Measurements from ENCODE around the gene TMEM223.
A peak's percentile ranks its signal among the peaks of the same experiment; 100 is the strongest.

TMEM223 gene

DNA sequence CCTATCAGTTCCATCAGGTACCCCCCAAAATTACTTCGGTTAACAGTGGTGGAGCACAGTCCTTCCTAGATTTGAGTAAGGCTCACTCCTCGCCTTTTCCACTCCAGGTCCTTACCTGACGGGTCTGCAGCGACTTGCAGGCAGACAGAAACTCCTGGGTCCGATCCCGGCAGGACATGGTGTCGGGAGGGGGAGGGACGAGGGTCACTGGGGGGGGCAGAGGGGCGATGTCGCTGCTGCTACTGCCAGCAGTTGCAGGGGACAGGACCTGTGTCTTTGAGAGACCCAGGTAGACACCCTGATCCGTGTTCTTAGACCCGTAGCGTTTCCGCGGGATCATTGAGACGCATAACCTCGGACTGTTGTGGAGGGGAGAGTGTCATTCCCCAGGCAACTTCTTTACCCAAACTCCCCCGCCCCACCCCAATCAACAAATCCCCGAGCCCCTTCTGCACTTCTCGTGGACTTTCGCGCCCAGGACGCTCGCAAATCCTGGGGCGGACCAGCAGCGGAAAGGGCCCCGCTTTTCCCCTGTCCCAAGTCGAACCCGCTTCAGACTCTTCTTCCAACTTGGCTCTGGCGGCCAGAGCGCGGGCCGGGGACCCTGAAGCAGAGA is 39.2 kb upstream of the TMEM223 start (continued):
- TF ChIP-seq, protein P1, sequence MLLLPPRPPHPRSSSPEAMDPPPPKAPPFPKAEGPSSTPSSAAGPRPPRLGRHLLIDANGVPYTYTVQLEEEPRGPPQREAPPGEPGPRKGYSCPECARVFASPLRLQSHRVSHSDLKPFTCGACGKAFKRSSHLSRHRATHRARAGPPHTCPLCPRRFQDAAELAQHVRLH (tag by site-specific recombination; IDR thresholded peaks at IDR 0.05), result peak; percentile 73; the same call in 1 of the 2 replicates
- TF ChIP-seq ZNF501 (tag by site-specific recombination; IDR thresholded peaks at IDR 0.05), result no peak
- TF ChIP-seq, protein P2, sequence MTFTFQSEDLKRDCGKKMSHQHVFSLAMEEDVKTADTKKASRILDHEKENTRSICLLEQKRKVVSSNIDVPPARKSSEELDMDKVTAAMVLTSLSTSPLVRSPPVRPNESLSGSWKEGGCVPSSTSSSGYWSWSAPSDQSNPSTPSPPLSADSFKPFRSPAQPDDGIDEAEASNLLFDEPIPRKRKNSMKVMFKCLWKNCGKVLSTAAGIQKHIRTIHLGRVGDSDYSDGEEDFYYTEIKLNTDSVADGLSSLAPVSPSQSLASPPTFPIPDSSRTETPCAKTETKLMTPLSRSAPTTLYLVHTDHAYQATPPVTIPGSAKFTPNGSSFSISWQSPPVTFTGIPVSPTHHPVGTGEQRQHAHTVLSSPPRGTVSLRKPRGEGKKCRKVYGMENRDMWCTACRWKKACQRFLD (tag by site-specific recombination; IDR thresholded peaks at IDR 0.05), result no peak
- no peak for TF ChIP-seq ZNF223 (tag by site-specific recombination; IDR thresholded peaks at IDR 0.05)
- TF ChIP-seq, protein P3, sequence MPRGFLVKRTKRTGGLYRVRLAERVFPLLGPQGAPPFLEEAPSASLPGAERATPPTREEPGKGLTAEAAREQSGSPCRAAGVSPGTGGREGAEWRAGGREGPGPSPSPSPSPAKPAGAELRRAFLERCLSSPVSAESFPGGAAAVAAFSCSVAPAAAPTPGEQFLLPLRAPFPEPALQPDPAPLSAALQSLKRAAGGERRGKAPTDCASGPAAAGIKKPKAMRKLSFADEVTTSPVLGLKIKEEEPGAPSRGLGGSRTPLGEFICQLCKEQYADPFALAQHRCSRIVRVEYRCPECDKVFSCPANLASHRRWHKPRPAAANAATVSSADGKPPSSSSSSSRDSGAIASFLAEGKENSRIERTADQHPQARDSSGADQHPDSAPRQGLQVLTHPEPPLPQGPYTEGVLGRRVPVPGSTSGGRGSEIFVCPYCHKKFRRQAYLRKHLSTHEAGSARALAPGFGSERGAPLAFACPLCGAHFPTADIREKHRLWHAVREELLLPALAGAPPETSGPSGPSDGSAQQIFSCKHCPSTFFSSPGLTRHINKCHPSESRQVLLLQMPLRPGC (tag by site-specific recombination; IDR thresholded peaks at IDR 0.05), result no peak
- TF ChIP-seq ZNF610 (tag by site-specific recombination; IDR thresholded peaks at IDR 0.05; ENCODE audit: borderline replicate concordance), result no peak
- no peak for TF ChIP-seq ZNF549 (tag by site-specific recombination; IDR thresholded peaks at IDR 0.05)
- TF ChIP-seq, protein P4, sequence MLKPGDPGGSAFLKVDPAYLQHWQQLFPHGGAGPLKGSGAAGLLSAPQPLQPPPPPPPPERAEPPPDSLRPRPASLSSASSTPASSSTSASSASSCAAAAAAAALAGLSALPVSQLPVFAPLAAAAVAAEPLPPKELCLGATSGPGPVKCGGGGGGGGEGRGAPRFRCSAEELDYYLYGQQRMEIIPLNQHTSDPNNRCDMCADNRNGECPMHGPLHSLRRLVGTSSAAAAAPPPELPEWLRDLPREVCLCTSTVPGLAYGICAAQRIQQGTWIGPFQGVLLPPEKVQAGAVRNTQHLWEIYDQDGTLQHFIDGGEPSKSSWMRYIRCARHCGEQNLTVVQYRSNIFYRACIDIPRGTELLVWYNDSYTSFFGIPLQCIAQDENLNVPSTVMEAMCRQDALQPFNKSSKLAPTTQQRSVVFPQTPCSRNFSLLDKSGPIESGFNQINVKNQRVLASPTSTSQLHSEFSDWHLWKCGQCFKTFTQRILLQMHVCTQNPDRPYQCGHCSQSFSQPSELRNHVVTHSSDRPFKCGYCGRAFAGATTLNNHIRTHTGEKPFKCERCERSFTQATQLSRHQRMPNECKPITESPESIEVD (tag by site-specific recombination; IDR thresholded peaks at IDR 0.05), result no peak
- TF ChIP-seq ZBTB8A (tag by site-specific recombination; IDR thresholded peaks at IDR 0.05), result no peak
- TF ChIP-seq, protein P5, sequence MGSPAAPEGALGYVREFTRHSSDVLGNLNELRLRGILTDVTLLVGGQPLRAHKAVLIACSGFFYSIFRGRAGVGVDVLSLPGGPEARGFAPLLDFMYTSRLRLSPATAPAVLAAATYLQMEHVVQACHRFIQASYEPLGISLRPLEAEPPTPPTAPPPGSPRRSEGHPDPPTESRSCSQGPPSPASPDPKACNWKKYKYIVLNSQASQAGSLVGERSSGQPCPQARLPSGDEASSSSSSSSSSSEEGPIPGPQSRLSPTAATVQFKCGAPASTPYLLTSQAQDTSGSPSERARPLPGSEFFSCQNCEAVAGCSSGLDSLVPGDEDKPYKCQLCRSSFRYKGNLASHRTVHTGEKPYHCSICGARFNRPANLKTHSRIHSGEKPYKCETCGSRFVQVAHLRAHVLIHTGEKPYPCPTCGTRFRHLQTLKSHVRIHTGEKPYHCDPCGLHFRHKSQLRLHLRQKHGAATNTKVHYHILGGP (tag by site-specific recombination; IDR thresholded peaks at IDR 0.05), result no peak
- no peak; the same call in 1 of the 2 replicates for TF ChIP-seq ZBTB48 (tag by site-specific recombination; IDR thresholded peaks at IDR 0.05)
- TF ChIP-seq PRDM1 (tag by site-specific recombination; IDR thresholded peaks at IDR 0.05), result no peak
- no peak for TF ChIP-seq ZNF155 (tag by site-specific recombination; IDR thresholded peaks at IDR 0.05)
- TF ChIP-seq BCL11A (tag by site-specific recombination; IDR thresholded peaks at IDR 0.05; ENCODE audit: low read depth), result no peak
- 0 out of 2 replicates have a peak, but pooled peaks have one; percentile 10 for TF ChIP-seq ZBTB21 (tag by site-specific recombination; IDR thresholded peaks at IDR 0.05)
- TF ChIP-seq, protein P6, sequence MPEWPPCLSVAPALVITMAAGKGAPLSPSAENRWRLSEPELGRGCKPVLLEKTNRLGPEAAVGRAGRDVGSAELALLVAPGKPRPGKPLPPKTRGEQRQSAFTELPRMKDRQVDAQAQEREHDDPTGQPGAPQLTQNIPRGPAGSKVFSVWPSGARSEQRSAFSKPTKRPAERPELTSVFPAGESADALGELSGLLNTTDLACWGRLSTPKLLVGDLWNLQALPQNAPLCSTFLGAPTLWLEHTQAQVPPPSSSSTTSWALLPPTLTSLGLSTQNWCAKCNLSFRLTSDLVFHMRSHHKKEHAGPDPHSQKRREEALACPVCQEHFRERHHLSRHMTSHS (tag by site-specific recombination; IDR thresholded peaks at IDR 0.05), result no peak
- TF ChIP-seq ZNF544 (tag by site-specific recombination; IDR thresholded peaks at IDR 0.05), result no peak
- TF ChIP-seq, protein P7, sequence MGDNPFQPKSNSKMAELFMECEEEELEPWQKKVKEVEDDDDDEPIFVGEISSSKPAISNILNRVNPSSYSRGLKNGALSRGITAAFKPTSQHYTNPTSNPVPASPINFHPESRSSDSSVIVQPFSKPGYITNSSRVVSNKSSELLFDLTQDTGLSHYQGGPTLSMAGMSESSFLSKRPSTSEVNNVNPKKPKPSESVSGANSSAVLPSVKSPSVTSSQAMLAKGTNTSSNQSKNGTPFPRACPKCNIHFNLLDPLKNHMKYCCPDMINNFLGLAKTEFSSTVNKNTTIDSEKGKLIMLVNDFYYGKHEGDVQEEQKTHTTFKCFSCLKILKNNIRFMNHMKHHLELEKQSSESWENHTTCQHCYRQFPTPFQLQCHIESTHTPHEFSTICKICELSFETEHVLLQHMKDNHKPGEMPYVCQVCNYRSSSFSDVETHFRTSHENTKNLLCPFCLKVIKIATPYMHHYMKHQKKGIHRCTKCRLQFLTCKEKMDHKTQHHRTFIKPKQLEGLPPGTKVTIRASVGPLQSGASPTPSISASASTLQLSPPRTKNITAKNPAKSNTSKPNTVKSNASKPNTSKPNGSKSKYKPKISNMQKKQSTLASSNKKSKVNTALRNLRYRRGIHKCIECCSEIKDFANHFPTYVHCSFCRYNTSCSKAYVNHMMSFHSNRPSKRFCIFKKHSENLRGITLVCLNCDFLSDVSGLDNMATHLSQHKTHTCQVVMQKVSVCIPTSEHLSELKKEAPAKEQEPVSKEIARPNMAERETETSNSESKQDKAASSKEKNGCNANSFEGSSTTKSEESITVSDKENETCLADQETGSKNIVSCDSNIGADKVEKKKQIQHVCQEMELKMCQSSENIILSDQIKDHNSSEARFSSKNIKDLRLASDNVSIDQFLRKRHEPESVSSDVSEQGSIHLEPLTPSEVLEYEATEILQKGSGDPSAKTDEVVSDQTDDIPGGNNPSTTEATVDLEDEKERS (tag by site-specific recombination; IDR thresholded peaks at IDR 0.05), result no peak
- TF ChIP-seq, protein P8, sequence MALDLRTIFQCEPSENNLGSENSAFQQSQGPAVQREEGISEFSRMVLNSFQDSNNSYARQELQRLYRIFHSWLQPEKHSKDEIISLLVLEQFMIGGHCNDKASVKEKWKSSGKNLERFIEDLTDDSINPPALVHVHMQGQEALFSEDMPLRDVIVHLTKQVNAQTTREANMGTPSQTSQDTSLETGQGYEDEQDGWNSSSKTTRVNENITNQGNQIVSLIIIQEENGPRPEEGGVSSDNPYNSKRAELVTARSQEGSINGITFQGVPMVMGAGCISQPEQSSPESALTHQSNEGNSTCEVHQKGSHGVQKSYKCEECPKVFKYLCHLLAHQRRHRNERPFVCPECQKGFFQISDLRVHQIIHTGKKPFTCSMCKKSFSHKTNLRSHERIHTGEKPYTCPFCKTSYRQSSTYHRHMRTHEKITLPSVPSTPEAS (tag by site-specific recombination; IDR thresholded peaks at IDR 0.05), result no peak
- TF ChIP-seq ZNF600 (tag by site-specific recombination; IDR thresholded peaks at IDR 0.05), result no peak
- 0 out of 2 replicates have a peak, but pooled peaks have one; percentile 35 for TF ChIP-seq ZSCAN30 (tag by site-specific recombination; IDR thresholded peaks at IDR 0.05)
- no peak for TF ChIP-seq ZNF658 (tag by site-specific recombination; IDR thresholded peaks at IDR 0.05)
- no peak for TF ChIP-seq MZF1 (tag by site-specific recombination; IDR thresholded peaks at IDR 0.05; ENCODE audit: borderline replicate concordance)
- no peak for TF ChIP-seq ZNF211 (tag by site-specific recombination; IDR thresholded peaks at IDR 0.05; ENCODE audit: low read depth)
- TF ChIP-seq ZFP37 (tag by site-specific recombination; IDR thresholded peaks at IDR 0.05), result no peak
- TF ChIP-seq ZNF2 (tag by site-specific recombination; IDR thresholded peaks at IDR 0.05), result no peak
- TF ChIP-seq ZNF184 (tag by site-specific recombination; IDR thresholded peaks at IDR 0.05), result peak; percentile 43; the same call in 1 of the 2 replicates
- peak; percentile 33; the same call in 1 of the 2 replicates for TF ChIP-seq ZNF660 (tag by site-specific recombination; IDR thresholded peaks at IDR 0.05)
- no peak for TF ChIP-seq ZNF48 (tag by site-specific recombination; IDR thresholded peaks at IDR 0.05)
- TF ChIP-seq SCRT2 (tag by site-specific recombination; IDR thresholded peaks at IDR 0.05), result no peak
